Suprapubic skin (tissue), 4 donors: ENCODE data around the gene GIPR. TPM values are rescaled to one million over a fixed set of nuclear protein-coding genes. Genes with fewer than 3 reads are reported as not detected.
"Not testable (repeated sequence)": the region's sequence is repeated elsewhere in the genome, so short reads cannot be mapped to it uniquely, and the experiment has no call there.

ENCODE experiments used
- DNase-seq, 2 donors: peaks; one replicate each; pipeline ENCODE4 v3.0.0-alpha.2; 2019; ENCODE audit warnings: low spot score in 2 of 2
- H3K27ac ChIP-seq: fragments of 200-600 bp; sonication (generic); one replicate; pipeline ENCODE4 v1.5.1; 2019
- H3K27me3 ChIP-seq: fragments of 200-600 bp; sonication (generic); one replicate; pipeline ENCODE4 v1.5.1; 2019
- H3K36me3 ChIP-seq: fragments of 200-600 bp; sonication (generic); one replicate; pipeline ENCODE4 v1.5.1; 2019
- H3K4me1 ChIP-seq: fragments of 200-600 bp; sonication (generic); one replicate; pipeline ENCODE4 v1.5.1; 2019
- H3K4me3 ChIP-seq: fragments of 200-600 bp; sonication (generic); one replicate; pipeline ENCODE4 v1.5.1; 2019; ENCODE audit warnings: mild to moderate bottlenecking
- H3K9me3 ChIP-seq: fragments of 200-600 bp; sonication (generic); one replicate; pipeline ENCODE4 v1.5.1; 2019
- EP300 ChIP-seq: sonication (generic); formaldehyde crosslinking; IDR thresholded peaks from one replicate; pipeline ENCODE4 v1.6.1; 2017; ENCODE audit warnings: antibody characterized with exemption
- POLR2A ChIP-seq, 2 donors: fragments of 450-650 bp; IDR thresholded peaks; one replicate each; pipeline ENCODE4 v1.6.1; 2017; ENCODE audit warnings: antibody characterized with exemption in 2 of 2, mild to moderate bottlenecking in 2 of 2, moderate library complexity in 2 of 2
- POLR2AphosphoS5 ChIP-seq, 3 donors: sonication (generic); formaldehyde crosslinking; IDR thresholded peaks; one replicate each; pipeline ENCODE4 v1.6.1; 2017; ENCODE audit warnings: antibody characterized with exemption in 3 of 3
- WGBS: methylation state at CpG from one replicate; pipeline ENCODE4 v1.1.5; 2018; 5-methylcytosine and 5-hydroxymethylcytosine counted together
- total RNA-seq, 4 donors: library from RNA; depleted of rRNA; stranded (reverse); fragments of >200 nt; gene quantifications; one replicate each; pipeline ENCODE4 v1.1.0, GENCODE V29; 2016
- TF ChIP-seq, protein P1 (sequence below), 2 donors: fragments of 200-600 bp in 1 of 2; fragments of 450-650 bp in 1 of 2; sonication (generic) in 1 of 2; IDR thresholded peaks; one replicate each; pipeline ENCODE4 v1.5.1; 2016 to 2019; ENCODE audit warnings: antibody characterized with exemption in 2 of 2, mild to moderate bottlenecking in 1 of 2, moderate library complexity in 1 of 2

GIPR gene
- total RNA-seq, 4 donors from 2014 or later, result 0.95 to 11.2 (median 1.6) TPM

DNA sequence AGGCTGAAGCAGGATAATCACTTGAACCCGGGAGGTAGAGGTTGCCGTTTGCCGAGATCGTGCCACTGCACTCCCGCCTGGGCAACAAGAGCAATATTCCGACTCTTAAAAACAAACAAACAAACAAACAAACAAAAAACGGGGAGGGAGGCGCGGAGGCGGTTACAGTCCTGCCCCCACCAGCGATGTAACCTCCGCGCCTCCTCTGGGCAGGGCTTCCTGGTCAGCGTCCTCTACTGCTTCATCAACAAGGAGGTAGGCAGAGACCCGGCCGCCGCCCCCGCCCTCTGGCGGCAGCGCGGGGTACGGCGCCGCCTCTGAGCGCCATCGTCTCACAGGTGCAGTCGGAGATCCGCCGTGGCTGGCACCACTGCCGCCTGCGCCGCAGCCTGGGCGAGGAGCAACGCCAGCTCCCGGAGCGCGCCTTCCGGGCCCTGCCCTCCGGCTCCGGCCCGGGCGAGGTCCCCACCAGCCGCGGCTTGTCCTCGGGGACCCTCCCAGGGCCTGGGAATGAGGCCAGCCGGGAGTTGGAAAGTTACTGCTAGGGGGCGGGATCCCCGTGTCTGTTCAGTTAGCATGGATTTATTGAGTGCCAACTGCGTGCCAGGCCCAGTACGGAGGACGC lies 13.5 kb downstream of the GIPR start:
- WGBS, result 4% methylated on average over 24 of the region's 51 CpGs

DNA sequence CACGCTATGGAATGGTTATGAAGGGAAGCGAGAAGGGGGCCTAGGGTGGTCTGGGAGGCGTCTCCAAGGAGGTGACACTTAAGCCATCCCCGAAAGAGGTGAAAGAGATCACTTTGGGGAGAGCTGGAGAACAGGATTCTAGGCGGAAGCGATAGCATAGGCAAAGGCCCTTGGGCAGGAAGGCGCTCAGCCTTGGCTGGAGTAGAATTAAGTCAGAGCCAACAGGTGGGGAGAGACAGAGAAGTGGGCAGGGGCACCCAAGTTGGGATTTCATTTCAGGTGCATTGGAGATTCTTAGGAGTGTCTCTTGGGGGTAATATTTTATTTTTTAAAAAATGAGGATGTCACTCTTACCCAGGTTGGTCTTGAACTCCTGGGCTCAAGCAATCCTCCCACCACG lies 14.1 kb downstream of the GIPR start:
- Histone ChIP-seq H3K27ac (peak overlapping the region; percentile 62), H3K9me3 (no peaks in the 10 kb centered on the region), H3K36me3 (peaks cover 31% of the 10 kb centered on the region), H3K4me1 (peaks cover 27% of the 10 kb centered on the region), H3K27me3 (peaks cover 20% of the 10 kb centered on the region), H3K4me3 (no peak overlapping the region)
- WGBS, result 44% methylated on average over 8 of the region's 8 CpGs
- TF ChIP-seq, protein P1, sequence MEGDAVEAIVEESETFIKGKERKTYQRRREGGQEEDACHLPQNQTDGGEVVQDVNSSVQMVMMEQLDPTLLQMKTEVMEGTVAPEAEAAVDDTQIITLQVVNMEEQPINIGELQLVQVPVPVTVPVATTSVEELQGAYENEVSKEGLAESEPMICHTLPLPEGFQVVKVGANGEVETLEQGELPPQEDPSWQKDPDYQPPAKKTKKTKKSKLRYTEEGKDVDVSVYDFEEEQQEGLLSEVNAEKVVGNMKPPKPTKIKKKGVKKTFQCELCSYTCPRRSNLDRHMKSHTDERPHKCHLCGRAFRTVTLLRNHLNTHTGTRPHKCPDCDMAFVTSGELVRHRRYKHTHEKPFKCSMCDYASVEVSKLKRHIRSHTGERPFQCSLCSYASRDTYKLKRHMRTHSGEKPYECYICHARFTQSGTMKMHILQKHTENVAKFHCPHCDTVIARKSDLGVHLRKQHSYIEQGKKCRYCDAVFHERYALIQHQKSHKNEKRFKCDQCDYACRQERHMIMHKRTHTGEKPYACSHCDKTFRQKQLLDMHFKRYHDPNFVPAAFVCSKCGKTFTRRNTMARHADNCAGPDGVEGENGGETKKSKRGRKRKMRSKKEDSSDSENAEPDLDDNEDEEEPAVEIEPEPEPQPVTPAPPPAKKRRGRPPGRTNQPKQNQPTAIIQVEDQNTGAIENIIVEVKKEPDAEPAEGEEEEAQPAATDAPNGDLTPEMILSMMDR (IDR thresholded peaks at IDR 0.05), result no peak
- no peak for TF ChIP-seq EP300
- TF ChIP-seq POLR2A (IDR thresholded peaks at IDR 0.05), result no peak
- TF ChIP-seq POLR2AphosphoS5 (IDR thresholded peaks at IDR 0.05), result no peak
- no peak for DNase-seq

More for the DNA sequence above, 13.5 kb downstream of the GIPR start:
- DNase-seq, result peak; percentile 87 to 92
- H3K27ac ChIP-seq, result peak overlapping the region; percentile 62
- peaks cover 33% of the 10 kb centered on the region for H3K4me1 ChIP-seq
- peak overlapping the region; percentile 36 for H3K4me3 ChIP-seq
- peaks cover 25% of the 10 kb centered on the region for H3K27me3 ChIP-seq
- no peak for TF ChIP-seq EP300
- TF ChIP-seq, protein P1 (IDR thresholded peaks at IDR 0.05), result peak; percentile 85 to 99
- no peak for TF ChIP-seq POLR2A (IDR thresholded peaks at IDR 0.05)
- peak in 1 of 3 donors; percentile 22 for TF ChIP-seq POLR2AphosphoS5 (IDR thresholded peaks at IDR 0.05)
- peaks cover 24% of the 10 kb centered on the region for H3K36me3 ChIP-seq
- no peaks in the 10 kb centered on the region for H3K9me3 ChIP-seq

DNA sequence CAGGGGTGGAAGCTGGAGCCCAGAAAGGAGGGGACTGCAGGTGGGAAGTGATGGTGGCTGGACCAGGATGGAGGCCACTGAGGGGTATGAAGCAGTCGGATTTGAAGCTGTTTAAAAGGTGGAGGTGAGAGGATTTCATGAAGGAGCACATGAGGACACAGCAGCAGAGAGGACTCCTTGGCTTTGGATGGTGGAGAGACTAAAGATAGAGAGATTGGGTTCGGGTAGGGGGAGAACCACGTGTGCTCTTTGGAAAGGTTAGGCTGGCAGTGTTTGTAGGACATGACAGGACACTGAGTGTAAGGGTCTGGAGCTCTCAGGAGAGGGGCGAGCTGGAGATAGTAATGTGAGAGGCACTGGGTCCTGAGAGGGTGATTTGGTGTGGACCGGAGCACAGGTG lies 14.9 kb downstream of the GIPR start:
- no peaks in the 10 kb centered on the region for H3K9me3 ChIP-seq
- no peak for DNase-seq
- no peak overlapping the region for H3K4me3 ChIP-seq
- peaks cover 19% of the 10 kb centered on the region for H3K4me1 ChIP-seq
- peaks cover 12% of the 10 kb centered on the region for H3K27me3 ChIP-seq
- 72% methylated on average over 5 of the region's 5 CpGs for WGBS
- peaks cover 39% of the 10 kb centered on the region for H3K36me3 ChIP-seq
- H3K27ac ChIP-seq, result no peak overlapping the region
- TF ChIP-seq, protein P1 (IDR thresholded peaks at IDR 0.05), result no peak
- TF ChIP-seq POLR2AphosphoS5 (IDR thresholded peaks at IDR 0.05), result no peak

DNA sequence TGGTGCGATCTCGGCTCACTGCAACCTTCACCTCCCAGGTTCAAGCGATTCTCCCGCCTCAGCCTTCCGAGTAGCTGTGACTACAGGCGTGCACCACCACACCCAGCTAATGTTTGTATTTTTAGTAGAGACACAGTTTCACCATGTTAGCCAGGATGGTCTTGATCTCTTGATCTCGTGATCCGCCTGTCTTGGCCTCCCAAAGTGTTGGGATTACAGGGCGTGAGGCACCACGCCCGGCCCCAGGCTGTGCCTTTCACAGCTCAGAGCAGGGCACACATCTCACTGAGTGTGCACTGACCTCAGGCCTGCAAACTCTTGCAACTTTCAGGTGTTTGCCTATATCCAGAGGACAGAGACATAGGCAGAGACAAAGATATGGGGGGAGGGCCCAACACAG lies 17.0 kb downstream of the GIPR start:
- Histone ChIP-seq H3K4me1 (peaks cover 13% of the 10 kb centered on the region), H3K36me3 (peaks cover 45% of the 10 kb centered on the region)
- H3K9me3 ChIP-seq, H3K27me3 ChIP-seq, H3K4me3 ChIP-seq, H3K27ac ChIP-seq, DNase-seq: not testable (repeated sequence)
- WGBS, result 81% methylated on average over 11 of the region's 11 CpGs

DNA sequence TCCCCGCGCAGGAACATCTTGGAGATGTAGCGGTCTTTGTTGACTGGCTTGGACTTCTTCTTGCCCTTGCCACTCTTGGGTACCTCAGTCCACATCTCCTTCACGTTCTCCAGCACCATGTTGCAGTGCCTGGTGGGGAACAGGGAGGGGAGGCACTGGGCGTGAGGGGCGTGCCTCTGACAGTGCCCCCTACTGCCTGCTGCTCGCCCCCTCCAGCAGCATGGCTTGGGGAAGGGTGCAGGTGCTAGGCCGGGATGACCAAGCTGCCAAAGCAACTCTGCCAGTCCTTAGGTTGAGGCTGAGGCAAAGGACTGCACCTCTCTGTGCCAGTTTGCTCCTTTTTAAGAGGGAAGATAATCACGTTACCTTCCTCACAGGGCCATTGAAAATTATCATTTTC lies 19.6 kb downstream of the GIPR start:
- Histone ChIP-seq H3K27ac (no peak overlapping the region), H3K4me1 (peaks cover 13% of the 10 kb centered on the region), H3K4me3 (no peak overlapping the region), H3K36me3 (peaks cover 45% of the 10 kb centered on the region), H3K9me3 (no peaks in the 10 kb centered on the region), H3K27me3 (no peaks in the 10 kb centered on the region)
- WGBS, result 90% methylated on average over 9 of the region's 9 CpGs
- no peak for DNase-seq
- no peak for TF ChIP-seq EP300
- no peak for TF ChIP-seq POLR2AphosphoS5 (IDR thresholded peaks at IDR 0.05)
- TF ChIP-seq, protein P1 (IDR thresholded peaks at IDR 0.05), result no peak
- TF ChIP-seq POLR2A (IDR thresholded peaks at IDR 0.05), result no peak
